H1 (cell line): ENCODE results near the gene CAST. TPM values are rescaled to one million over a fixed set of nuclear protein-coding genes. Genes with fewer than 3 reads are reported as not detected.

Experiments
- CTCF ChIA-PET: fragments of 300-600 bp; sonication (Branson Sonifier 250); formaldehyde crosslinking; loops from one replicate; lab custom pipeline; 2021; ENCODE audit not compliant: partially characterized antibody; lab: Charles Lee
- POLR2A ChIA-PET: fragments of 300-600 bp; sonication (Branson Sonifier 250); formaldehyde crosslinking; loops from one replicate; lab custom pipeline; 2021; ENCODE audit warnings: inconsistent platforms; ENCODE audit not compliant: partially characterized antibody; lab: Charles Lee
- DNase-seq, 2 experiments: peaks; one replicate each; pipeline versions ENCODE4 v3.0.0 to v3.0.0-alpha.2; 2010 to 2022; ENCODE audit warnings: low spot score in 2 of 2, low read depth in 1 of 2, mixed read lengths in 1 of 2
- FAIRE-seq: peaks from 2 replicates; lab custom pipeline; 2011; peaks lifted over from hg19 to GRCh38; lab: Jason Lieb, UNC
- H2AFZ ChIP-seq: 2 replicates; pipeline ENCODE4 v1.8.1; 2012; ENCODE audit warnings: low read length, inconsistent platforms
- H2AK5ac ChIP-seq: 2 replicates; pipeline ENCODE4 v1.6.1; 2013; ENCODE audit warnings: low read depth, low read length
- H2BK120ac ChIP-seq: replicated peaks from 2 replicates; pipeline ENCODE3; 2013; ENCODE audit warnings: low read depth, low read length, inconsistent platforms
- H2BK12ac ChIP-seq: 2 replicates; pipeline ENCODE4 v1.6.1; 2013; ENCODE audit warnings: low read depth, low read length
- H2BK15ac ChIP-seq: 2 replicates; pipeline ENCODE4 v1.6.1; 2013; ENCODE audit warnings: low read length
- H2BK20ac ChIP-seq: 2 replicates; pipeline ENCODE4 v1.6.1; 2013; ENCODE audit warnings: low read length
- H2BK5ac ChIP-seq: 2 replicates; pipeline ENCODE4 v1.6.1; 2013; ENCODE audit warnings: low read depth, low read length
- H3K14ac ChIP-seq: 2 replicates; pipeline ENCODE4 v1.6.1; 2013; ENCODE audit warnings: inconsistent platforms; ENCODE audit not compliant: insufficient read length
- H3K18ac ChIP-seq: 2 replicates; pipeline ENCODE4 v1.6.1; 2013; ENCODE audit warnings: low read length; ENCODE audit errors: extremely low read depth
- H3K23ac ChIP-seq: 2 replicates; pipeline ENCODE4 v1.6.1; 2013; ENCODE audit warnings: inconsistent platforms; ENCODE audit not compliant: insufficient read length
- H3K23me2 ChIP-seq: 2 replicates; pipeline ENCODE4 v1.6.1; 2013; ENCODE audit warnings: low read depth, low read length
- H3K27ac ChIP-seq: 2 replicates; pipeline ENCODE4 v1.6.1; 2011; ENCODE audit warnings: low read depth, low read length, inconsistent platforms
- H3K27me3 ChIP-seq, 4 experiments: replicated peaks in 1 of 4; 1 replicate in 1 of 4; 2 replicates in 3 of 4; pipeline versions ENCODE4 v1.6.1 to v1.8.1; 2011 to 2013; ENCODE audit warnings: low read length in 3 of 4, mild to moderate bottlenecking in 3 of 4, inconsistent platforms in 2 of 4, mixed read lengths in 2 of 4, moderate library complexity in 1 of 4; ENCODE audit not compliant: control insufficient read depth in 3 of 4, insufficient read depth in 3 of 4; ENCODE audit errors: extremely low read depth in 1 of 4
- H3K36me3 ChIP-seq, 4 experiments: 2 replicates each; pipeline versions ENCODE4 v1.6.1 to v1.8.1; 2011 to 2013; ENCODE audit warnings: mild to moderate bottlenecking in 4 of 4, low read length in 3 of 4, moderate library complexity in 2 of 4, control low read depth in 1 of 4, inconsistent platforms in 1 of 4; ENCODE audit not compliant: insufficient read depth in 4 of 4, control insufficient read depth in 2 of 4
- H3K4ac ChIP-seq: replicated peaks from 2 replicates; pipeline ENCODE3; 2013; ENCODE audit warnings: low read length, low read depth, mixed read lengths, inconsistent platforms; ENCODE audit not compliant: insufficient read length
- H3K4me1 ChIP-seq, 4 experiments: replicated peaks in 1 of 4; 1 replicate in 1 of 4; 2 replicates in 3 of 4; pipeline versions ENCODE4 v1.6.1 to v1.8.1; 2011 to 2013; ENCODE audit warnings: low read length in 3 of 4, inconsistent platforms in 2 of 4, mixed read lengths in 1 of 4; ENCODE audit not compliant: insufficient read depth in 4 of 4, control insufficient read depth in 3 of 4
- H3K4me2 ChIP-seq, 2 experiments: 2 replicates each; pipeline versions ENCODE4 v1.6.1 to v1.8.1; 2011 to 2013; ENCODE audit warnings: low read depth in 2 of 2, low read length in 2 of 2, control low read depth in 1 of 2, inconsistent platforms in 1 of 2, mild to moderate bottlenecking in 1 of 2; ENCODE audit not compliant: insufficient read depth in 1 of 2
- H3K4me3 ChIP-seq, 4 experiments: fragments of 200-600, 300-600 bp in 1 of 4; sonication (generic), shearing (Covaris generic), sonication (Bioruptor Twin) in 1 of 4; 2 replicates each; pipeline versions ENCODE4 v1.5.1 to v1.8.1; 2011 to 2016; ENCODE audit warnings: low read length in 4 of 4, low read depth in 3 of 4, control low read depth in 2 of 4, inconsistent platforms in 2 of 4, mild to moderate bottlenecking in 2 of 4, mixed read lengths in 1 of 4, moderate library complexity in 1 of 4; ENCODE audit not compliant: insufficient read depth in 2 of 4; ENCODE audit errors: extremely low read depth in 1 of 4
- H3K56ac ChIP-seq: replicated peaks from 2 replicates; pipeline ENCODE3; 2013; ENCODE audit warnings: low read depth, mild to moderate bottlenecking, mixed read lengths, low read length, inconsistent platforms; ENCODE audit not compliant: insufficient read length
- H3K79me1 ChIP-seq: 2 replicates; pipeline ENCODE4 v1.6.1; 2013; ENCODE audit warnings: low read depth, low read length, control low read depth
- H3K79me2 ChIP-seq, 2 experiments: 2 replicates each; pipeline versions ENCODE4 v1.6.1 to v1.8.1; 2012 to 2013; ENCODE audit warnings: low read length in 2 of 2, mild to moderate bottlenecking in 2 of 2, inconsistent platforms in 1 of 2; ENCODE audit not compliant: insufficient read depth in 2 of 2, control insufficient read depth in 1 of 2
- H3K9ac ChIP-seq, 4 experiments: replicated peaks in 1 of 4; 1 replicate in 1 of 4; 2 replicates in 3 of 4; pipeline versions ENCODE4 v1.6.1 to v1.8.1; 2011 to 2013; ENCODE audit warnings: low read depth in 3 of 4, low read length in 3 of 4, control low read depth in 2 of 4, mild to moderate bottlenecking in 2 of 4, moderate library complexity in 2 of 4, inconsistent platforms in 1 of 4; ENCODE audit errors: extremely low read depth in 1 of 4
- H3K9me3 ChIP-seq, 2 experiments: 2 replicates each; pipeline versions ENCODE4 v1.6.1 to v1.8.1; 2012 to 2013; ENCODE audit warnings: mild to moderate bottlenecking in 2 of 2, moderate library complexity in 2 of 2, control low read depth in 1 of 2, inconsistent platforms in 1 of 2, low read depth in 1 of 2, low read length in 1 of 2, mixed read lengths in 1 of 2; ENCODE audit not compliant: insufficient read depth in 2 of 2
- H4K20me1 ChIP-seq, 2 experiments: replicated peaks in 1 of 2; 2 replicates each; pipeline versions ENCODE3 to v1.8.1; 2011 to 2013; ENCODE audit warnings: inconsistent platforms in 2 of 2, low read length in 2 of 2, mild to moderate bottlenecking in 1 of 2; ENCODE audit not compliant: insufficient read depth in 2 of 2, control insufficient read depth in 1 of 2
- H4K5ac ChIP-seq: 2 replicates; pipeline ENCODE4 v1.6.1; 2013; ENCODE audit warnings: low read length, low read depth, mixed read lengths, inconsistent platforms; ENCODE audit not compliant: insufficient read length
- H4K8ac ChIP-seq: 2 replicates; pipeline ENCODE4 v1.8.0; 2013; ENCODE audit warnings: mild to moderate bottlenecking, moderate library complexity, low read length, inconsistent platforms; ENCODE audit not compliant: insufficient read depth; ENCODE audit errors: extremely low read depth
- H4K91ac ChIP-seq: replicated peaks from 2 replicates; pipeline ENCODE3; 2013; ENCODE audit warnings: low read length, mixed read lengths, inconsistent platforms; ENCODE audit not compliant: insufficient read length
- CBX8 ChIP-seq: fragments of 300-800, 300-1000 bp; sonication (generic); IDR thresholded peaks from 2 replicates; pipeline ENCODE4 v1.7.1; 2016; ENCODE audit warnings: low read depth, low read length, borderline replicate concordance
- EZH2 ChIP-seq: fragments of 200-600 bp; sonication (generic); IDR thresholded peaks from 2 replicates; pipeline ENCODE4 v1.7.1; 2012; ENCODE audit warnings: low read depth, mild to moderate bottlenecking, moderate library complexity, low read length, inconsistent platforms; ENCODE audit not compliant: severe bottlenecking
- FOSL1 ChIP-seq: IDR thresholded peaks from 2 replicates; pipeline ENCODE4 v1.6.1; 2011; ENCODE audit warnings: mild to moderate bottlenecking, low read depth, low read length, moderate library complexity; ENCODE audit not compliant: insufficient read depth
- GABPA ChIP-seq: IDR thresholded peaks from 2 replicates; pipeline ENCODE4 v1.6.1; 2011; ENCODE audit warnings: mild to moderate bottlenecking, low read length, moderate library complexity, borderline replicate concordance; ENCODE audit not compliant: insufficient read depth
- GTF2F1 ChIP-seq: IDR thresholded peaks from 2 replicates; pipeline ENCODE4 v1.6.1; 2012; ENCODE audit warnings: low read depth, low read length, improper control_type of control experiment, borderline replicate concordance
- HDAC6 ChIP-seq: IDR thresholded peaks from one replicate; pipeline ENCODE4 v1.7.1; 2012; ENCODE audit warnings: low read depth, mild to moderate bottlenecking, inconsistent platforms, low read length, moderate library complexity
- JUND ChIP-seq: IDR thresholded peaks from 2 replicates; pipeline ENCODE4 v1.6.1; 2011; ENCODE audit warnings: mild to moderate bottlenecking, improper control_type of control experiment, low read length
- KDM4A ChIP-seq: IDR thresholded peaks from one replicate; pipeline ENCODE4 v1.7.1; 2012; ENCODE audit warnings: low read depth, mild to moderate bottlenecking, moderate library complexity, low read length, inconsistent platforms; ENCODE audit not compliant: severe bottlenecking
- RBBP5 ChIP-seq: IDR thresholded peaks from 2 replicates; pipeline ENCODE4 v1.7.1; 2012; ENCODE audit warnings: low read depth, mild to moderate bottlenecking, inconsistent platforms, low read length, moderate library complexity, borderline replicate concordance
- SAP30 ChIP-seq: fragments of 300-600 bp; sonication (generic); IDR thresholded peaks from 2 replicates; pipeline ENCODE4 v1.7.1; 2012; ENCODE audit warnings: low read length, moderate library complexity, mild to moderate bottlenecking, inconsistent platforms; ENCODE audit not compliant: insufficient read depth, insufficient replicate concordance
- SP4 ChIP-seq: IDR thresholded peaks from 2 replicates; pipeline ENCODE4 v1.6.1; 2012; ENCODE audit warnings: low read length, inconsistent platforms
- YY1 ChIP-seq: IDR thresholded peaks from 2 replicates; pipeline ENCODE4 v1.6.1; 2011; ENCODE audit warnings: low read depth, mild to moderate bottlenecking, low read length
- polyA plus RNA-seq, 7 experiments: library from polyadenylated mRNA; depleted of rRNA in 3 of 7; stranded (reverse) in 5 of 7; unstranded in 2 of 7; fragments of >200 nt in 5 of 7; fragments of 200-250 nt in 2 of 7; gene quantifications; 1 replicate in 5 of 7; 2 replicates in 1 of 7; 4 replicates in 1 of 7; pipeline versions ENCODE4 v1.2.1 to v1.2.3, GENCODE V29; 2011 to 2013; ENCODE audit warnings: missing spikeins in 2 of 7, mixed read lengths in 2 of 7
- total RNA-seq: library from RNA; stranded (reverse); fragmentation: NEBNext Ultra II Directional; extraction: Animal tissue kit (Norgen Biotek cat#: 25700); gene quantifications from 2 replicates; pipeline ENCODE4 v1.2.1, GENCODE V29; 2021

The CAST gene
- total and polyA plus RNA-seq, 2 of the 8 experiments (the other 6 are each of a cell fraction or from before 2014, with no cell fraction given), result 9.0 to 48.2 TPM

GRCh38 chr5:96673127-96673526 lies 11.0 kb downstream of the CAST start:
- Histone ChIP-seq H2BK120ac (no peak overlapping the region), H4K20me1 (no peaks in the 10 kb centered on the region), H2BK20ac (no peak overlapping the region), H3K79me1 (no peaks in the 10 kb centered on the region), H3K4me3 (no peak overlapping the region), H4K8ac (no peak overlapping the region), H2AFZ (no peak overlapping the region), H3K27me3 (no peaks in the 10 kb centered on the region), H3K18ac (no peak overlapping the region), H3K23me2 (no peaks in the 10 kb centered on the region), H2BK15ac (no peak overlapping the region), H3K4ac (no peak overlapping the region), H3K4me1 (no peaks in the 10 kb centered on the region), H3K27ac (no peak overlapping the region), H3K56ac (no peak overlapping the region), H4K5ac (no peak overlapping the region), H3K36me3 (no peaks in the 10 kb centered on the region), H4K91ac (no peak overlapping the region), H3K4me2 (no peak overlapping the region), H3K9ac (no peak overlapping the region), H3K9me3 (no peaks in the 10 kb centered on the region), H3K23ac (no peak overlapping the region), H3K79me2 (no peaks in the 10 kb centered on the region), H3K14ac (no peak overlapping the region), H2BK12ac (no peak overlapping the region), H2AK5ac (no peak overlapping the region), H2BK5ac (no peak overlapping the region)
- FAIRE-seq (no peak), DNase-seq (no peak)
- no peak for TF ChIP-seq HDAC6
- TF ChIP-seq FOSL1, result no peak
- no peak for TF ChIP-seq CBX8
- TF ChIP-seq SAP30, result no peak
- TF ChIP-seq KDM4A, result no peak
- no peak for TF ChIP-seq YY1
- TF ChIP-seq JUND, result no peak
- TF ChIP-seq SP4, result no peak
- TF ChIP-seq RBBP5, result no peak
- TF ChIP-seq EZH2, result no peak
- TF ChIP-seq GTF2F1, result no peak
- TF ChIP-seq GABPA, result no peak
- ChIA-PET POLR2A (interaction anchor here (1.7 kb wide), 1 partner anchor 21 kb away, joined by 4 read pairs; no protein-coding TSS in a partner anchor), CTCF (interaction anchor here (0.9 to 4.6 kb wide), 4 partner anchors 14 to 328 kb away, joined by 3 to 18 read pairs (median 4); no protein-coding TSS in a partner anchor)
